MM.1S (cell line): ENCODE data around the gene LCE5A.
A peak's percentile ranks its signal among the peaks of the same experiment; 100 is the strongest.

Source experiments
- DNase-seq: peaks from one replicate; pipeline ENCODE4 v3.0.0-alpha.2; 2015
- H2AFZ ChIP-seq: fragments of 300-600 bp; sonication (generic); 2 replicates; pipeline ENCODE4 v1.6.0; 2016; ENCODE audit warnings: antibody characterized with exemption, low read length
- H3F3A ChIP-seq: fragments of 300-600 bp; sonication (generic); 2 replicates; pipeline ENCODE4 v1.6.1; 2016; ENCODE audit warnings: mild to moderate bottlenecking, antibody characterized with exemption, low read length, moderate library complexity, mixed read lengths; ENCODE audit not compliant: insufficient read depth
- H3K27ac ChIP-seq: fragments of 300-600 bp; sonication (generic); 2 replicates; pipeline ENCODE4 v1.5.1; 2016; ENCODE audit warnings: mild to moderate bottlenecking, low read length
- H3K27me3 ChIP-seq: fragments of 300-600 bp; sonication (generic); replicated peaks from 2 replicates; pipeline ENCODE4 v1.6.0; 2016; ENCODE audit warnings: low read length; ENCODE audit not compliant: insufficient read depth
- H3K36me3 ChIP-seq: fragments of 300-600 bp; sonication (generic); replicated peaks from 2 replicates; pipeline ENCODE4 v1.6.1; 2016; ENCODE audit warnings: mild to moderate bottlenecking, low read length, mixed read lengths; ENCODE audit not compliant: insufficient read depth
- H3K4me1 ChIP-seq: fragments of 300-600 bp; sonication (generic); 2 replicates; pipeline ENCODE4 v1.6.1; 2016; ENCODE audit warnings: low read length, mixed read lengths
- H3K4me2 ChIP-seq: fragments of 300-600 bp; sonication (generic); 2 replicates; pipeline ENCODE4 v1.6.0; 2016; ENCODE audit warnings: low read depth, low read length
- H3K4me3 ChIP-seq: fragments of 300-600 bp; sonication (generic); 2 replicates; pipeline ENCODE4 v1.5.1; 2016; ENCODE audit warnings: low read length, mixed read lengths
- H3K79me2 ChIP-seq: fragments of 300-600 bp; sonication (generic); 2 replicates; pipeline ENCODE4 v1.6.1; 2016; ENCODE audit warnings: mixed run types, low read length, mixed read lengths
- H3K9ac ChIP-seq: fragments of 300-600 bp; sonication (generic); 2 replicates; pipeline ENCODE4 v1.6.1; 2016; ENCODE audit warnings: low read length, mixed read lengths
- H3K9me2 ChIP-seq: fragments of 300-600 bp; sonication (generic); replicated peaks from 2 replicates; pipeline ENCODE4 v1.6.1; 2016; ENCODE audit warnings: mild to moderate bottlenecking, low read length, mixed read lengths; ENCODE audit not compliant: insufficient read depth
- H3K9me3 ChIP-seq: fragments of 300-600 bp; sonication (generic); replicated peaks from 2 replicates; pipeline ENCODE4 v1.6.1; 2016; ENCODE audit warnings: mild to moderate bottlenecking, low read length, mixed read lengths; ENCODE audit not compliant: insufficient read depth
- H4K20me1 ChIP-seq: fragments of 300-600 bp; sonication (generic); 2 replicates; pipeline ENCODE4 v1.6.1; 2016; ENCODE audit warnings: mild to moderate bottlenecking, low read length, moderate library complexity, mixed read lengths; ENCODE audit not compliant: insufficient read depth
- EZH2 ChIP-seq: fragments of 300-600 bp; sonication (generic); optimal IDR thresholded peaks from 2 replicates; pipeline ENCODE3; 2017; ENCODE audit warnings: low read depth, mild to moderate bottlenecking, antibody characterized with exemption, low read length, mixed read lengths
- EZH2phosphoT487 ChIP-seq: fragments of 300-600 bp; sonication (generic); IDR thresholded peaks from 2 replicates; pipeline ENCODE4 v1.6.1; 2018; ENCODE audit warnings: antibody characterized with exemption, low read length
- TF ChIP-seq, protein P1 (sequence below): fragments of 300-600 bp; sonication (generic); IDR thresholded peaks from 2 replicates; pipeline ENCODE4 v1.5.1; 2016; ENCODE audit warnings: antibody characterized with exemption, low read length, mixed read lengths

LCE5A gene, protein sequence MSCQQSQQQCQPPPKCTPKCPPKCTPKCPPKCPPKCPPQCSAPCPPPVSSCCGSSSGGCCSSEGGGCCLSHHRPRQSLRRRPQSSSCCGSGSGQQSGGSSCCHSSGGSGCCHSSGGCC

DNA sequence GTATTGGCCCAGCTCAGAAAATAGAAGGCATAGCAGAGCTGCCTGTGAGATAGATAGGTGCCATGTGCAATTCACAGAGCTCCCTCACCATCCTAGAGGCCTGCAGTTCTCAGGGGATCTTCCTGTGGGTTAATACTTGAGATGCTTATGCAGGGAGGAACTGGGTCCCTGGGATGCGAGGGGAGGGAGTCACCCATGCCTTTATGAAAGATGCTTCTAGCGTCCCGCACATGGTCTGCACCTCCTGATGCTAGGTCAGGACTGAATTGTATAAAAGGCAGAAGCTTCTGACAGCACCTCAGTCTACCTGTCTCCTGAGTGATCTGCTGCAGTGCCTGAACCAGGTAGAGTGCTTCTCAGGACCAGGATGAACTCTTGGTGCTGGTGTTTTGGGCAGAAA lies at the start of gene LCE5A:
Gene LCE5A, plus strand, starts transcription at position 301 of the 400 bp plus-strand sequence. CDS start 732 bp downstream, outside the sequence.
- Histone ChIP-seq H3K36me3 (no peaks in the 10 kb centered on the region), H3K27ac (no peak within 1 kb of the TSS), H3F3A (no peaks in the 10 kb centered on the region), H2AFZ (no peak within 1 kb of the TSS), H3K4me2 (no peak within 1 kb of the TSS), H4K20me1 (no peaks in the 10 kb centered on the region), H3K9me2 (no peaks in the 10 kb centered on the region), H3K27me3 (no peaks in the 10 kb centered on the region), H3K79me2 (no peaks in the 10 kb centered on the region), H3K9me3 (no peaks in the 10 kb centered on the region), H3K4me1 (no peaks in the 10 kb centered on the region), H3K4me3 (no peak within 1 kb of the TSS), H3K9ac (no peak within 1 kb of the TSS)
- DNase-seq, result no peak
- no peak for TF ChIP-seq EZH2phosphoT487
- TF ChIP-seq EZH2, result no peak
- TF ChIP-seq, protein P1, sequence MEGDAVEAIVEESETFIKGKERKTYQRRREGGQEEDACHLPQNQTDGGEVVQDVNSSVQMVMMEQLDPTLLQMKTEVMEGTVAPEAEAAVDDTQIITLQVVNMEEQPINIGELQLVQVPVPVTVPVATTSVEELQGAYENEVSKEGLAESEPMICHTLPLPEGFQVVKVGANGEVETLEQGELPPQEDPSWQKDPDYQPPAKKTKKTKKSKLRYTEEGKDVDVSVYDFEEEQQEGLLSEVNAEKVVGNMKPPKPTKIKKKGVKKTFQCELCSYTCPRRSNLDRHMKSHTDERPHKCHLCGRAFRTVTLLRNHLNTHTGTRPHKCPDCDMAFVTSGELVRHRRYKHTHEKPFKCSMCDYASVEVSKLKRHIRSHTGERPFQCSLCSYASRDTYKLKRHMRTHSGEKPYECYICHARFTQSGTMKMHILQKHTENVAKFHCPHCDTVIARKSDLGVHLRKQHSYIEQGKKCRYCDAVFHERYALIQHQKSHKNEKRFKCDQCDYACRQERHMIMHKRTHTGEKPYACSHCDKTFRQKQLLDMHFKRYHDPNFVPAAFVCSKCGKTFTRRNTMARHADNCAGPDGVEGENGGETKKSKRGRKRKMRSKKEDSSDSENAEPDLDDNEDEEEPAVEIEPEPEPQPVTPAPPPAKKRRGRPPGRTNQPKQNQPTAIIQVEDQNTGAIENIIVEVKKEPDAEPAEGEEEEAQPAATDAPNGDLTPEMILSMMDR, result no peak

DNA sequence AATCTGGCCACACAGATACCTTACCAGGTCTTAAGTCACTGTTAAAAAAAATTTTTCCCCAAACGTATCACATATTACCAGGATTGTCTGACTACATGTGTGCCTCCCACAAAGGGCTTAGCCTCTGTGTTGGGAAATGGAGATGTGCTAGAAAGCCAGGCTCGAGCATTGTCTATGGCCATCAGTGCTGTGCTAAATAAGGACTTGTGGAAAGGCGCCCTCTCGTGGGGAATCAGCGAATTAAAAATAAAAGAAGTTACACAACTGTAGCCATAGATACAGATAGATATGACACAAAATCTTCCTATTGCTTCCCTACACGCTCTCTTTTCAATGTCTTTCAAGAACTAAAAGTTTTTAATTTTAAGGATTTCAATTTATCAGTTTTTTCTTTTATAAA lies 49.1 kb upstream of the LCE5A start:
- Histone ChIP-seq H3F3A (peaks cover 19% of the 10 kb centered on the region), H3K9me2 (no peaks in the 10 kb centered on the region), H3K36me3 (no peaks in the 10 kb centered on the region), H3K9ac (no peak overlapping the region), H3K79me2 (no peaks in the 10 kb centered on the region), H4K20me1 (no peaks in the 10 kb centered on the region), H3K4me2 (peak overlapping the region; percentile 11; the same call in 1 of the 2 replicates), H3K4me1 (peaks cover 20% of the 10 kb centered on the region), H2AFZ (no peak overlapping the region), H3K27me3 (peaks cover 27% of the 10 kb centered on the region), H3K4me3 (no peak overlapping the region), H3K27ac (no peak overlapping the region), H3K9me3 (no peaks in the 10 kb centered on the region)
- DNase-seq, result peak; percentile 87
- TF ChIP-seq EZH2phosphoT487 (no peak), EZH2 (no peak)
- TF ChIP-seq, protein P1, result peak; percentile 70

DNA sequence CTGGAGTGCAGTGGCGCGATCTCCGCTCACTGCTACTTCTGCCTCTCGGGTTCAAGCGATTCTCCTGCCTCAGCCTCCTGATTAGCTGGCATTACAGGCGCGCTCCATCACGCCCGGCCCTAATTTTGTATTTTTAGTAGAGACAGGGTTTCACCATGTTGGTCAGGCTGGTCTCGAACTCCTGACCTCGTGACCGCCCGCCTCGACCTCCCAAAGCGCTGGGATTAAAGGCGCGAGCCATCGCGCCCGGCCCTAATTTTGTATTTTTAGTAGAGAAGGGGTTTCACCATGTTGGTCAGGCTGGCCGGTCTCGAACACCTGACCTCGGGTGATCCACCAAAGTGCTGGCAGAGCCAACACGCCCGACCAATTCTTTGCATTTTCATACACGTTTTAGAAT lies 48.0 kb upstream of the LCE5A start:
- H3K4me1 ChIP-seq, result peaks cover 20% of the 10 kb centered on the region
- H3K4me2 ChIP-seq, result no peak overlapping the region
- TF ChIP-seq, protein P1, result no peak
- TF ChIP-seq EZH2 (no peak), EZH2phosphoT487 (no peak)
- H3K9me2 ChIP-seq, result no peaks in the 10 kb centered on the region
- no peak overlapping the region for H3K4me3 ChIP-seq
- no peaks in the 10 kb centered on the region for H3K9me3 ChIP-seq
- H3K36me3 ChIP-seq, result no peaks in the 10 kb centered on the region
- H2AFZ ChIP-seq, result no peak overlapping the region
- H3F3A ChIP-seq, result peaks cover 19% of the 10 kb centered on the region
- H3K27ac ChIP-seq, result no peak overlapping the region
- H4K20me1 ChIP-seq, result no peaks in the 10 kb centered on the region
- H3K27me3 ChIP-seq, result peaks cover 16% of the 10 kb centered on the region
- H3K9ac ChIP-seq, result no peak overlapping the region
- DNase-seq, result no peak
- no peaks in the 10 kb centered on the region for H3K79me2 ChIP-seq
